ENCODE measurements around the gene DNMT3L.

DNMT3L gene

DNA sequence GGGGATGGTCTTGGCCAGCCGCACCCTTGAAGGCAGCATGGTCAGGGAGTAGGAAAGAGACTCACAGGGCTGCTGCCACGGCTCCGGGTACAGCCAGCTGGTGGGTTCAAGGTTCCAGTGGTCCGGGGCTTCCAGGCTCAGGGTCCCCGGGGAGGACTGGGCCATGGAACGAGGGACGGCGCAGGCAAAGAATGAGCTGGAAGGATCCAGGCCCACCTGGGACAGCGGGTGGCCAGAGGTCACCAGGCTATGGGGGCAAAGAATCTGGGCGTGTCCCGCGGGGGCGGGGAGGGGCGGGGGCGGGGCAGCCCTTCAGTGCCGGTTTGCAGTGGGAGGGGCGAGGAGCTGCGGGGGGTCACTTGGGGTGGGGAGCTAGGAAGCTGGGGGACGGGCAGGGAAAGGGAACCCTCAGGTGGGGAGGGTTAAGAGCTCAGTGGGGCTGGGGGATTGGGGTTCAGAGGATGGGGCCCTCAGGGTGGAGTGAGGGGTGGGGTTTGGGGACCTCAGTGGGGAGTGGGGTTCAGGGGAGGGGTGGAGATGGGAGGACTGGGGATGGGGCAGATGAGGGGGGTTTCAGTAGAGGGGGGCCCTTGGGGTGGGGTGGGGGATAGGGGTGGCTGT is at the start of gene DNMT3L:
DNMT3L (minus strand) TSS at position 223 of the 621 bp plus-strand sequence. CDS start 638 bp downstream, outside the sequence.
- DNase-seq, result no peak

DNA sequence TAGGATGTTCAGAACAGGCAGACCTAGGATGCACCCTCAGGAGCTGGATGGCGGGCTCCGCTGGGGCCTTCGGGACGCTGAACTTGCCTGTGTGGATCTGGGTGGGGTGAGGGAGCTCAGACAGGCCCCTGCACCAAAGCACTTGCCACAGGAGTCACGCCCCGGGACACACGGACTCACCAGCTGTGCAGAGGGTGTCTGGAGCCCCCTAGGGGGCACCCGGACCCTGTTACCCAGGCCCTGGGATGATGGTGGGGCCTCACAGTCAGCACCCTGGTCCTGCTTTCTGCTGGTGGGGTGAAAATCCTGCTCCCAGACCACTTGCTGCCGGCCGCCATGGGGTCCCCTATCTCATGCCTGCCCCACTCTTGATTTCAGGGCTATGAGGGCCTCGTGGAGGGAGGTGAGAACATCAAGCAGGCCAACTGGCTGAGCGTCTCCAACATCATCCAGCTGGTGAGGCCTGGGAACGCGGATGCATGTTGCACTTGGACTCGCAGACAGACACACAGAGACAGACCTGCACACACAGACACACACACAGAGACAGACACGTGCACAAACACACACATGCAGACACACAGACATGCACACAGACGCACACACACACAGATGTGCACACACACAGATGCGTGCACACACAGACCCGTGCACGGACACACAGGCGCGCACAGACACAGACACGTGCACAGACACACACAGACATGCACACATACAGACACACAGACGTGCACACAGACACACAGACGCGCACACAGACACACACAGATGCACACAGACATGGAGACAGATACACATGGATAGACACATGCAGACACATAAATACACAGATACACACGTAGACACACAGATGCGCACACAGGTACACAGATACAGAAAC is 49.2 kb upstream of the DNMT3L start:
- no peak for DNase-seq

DNA sequence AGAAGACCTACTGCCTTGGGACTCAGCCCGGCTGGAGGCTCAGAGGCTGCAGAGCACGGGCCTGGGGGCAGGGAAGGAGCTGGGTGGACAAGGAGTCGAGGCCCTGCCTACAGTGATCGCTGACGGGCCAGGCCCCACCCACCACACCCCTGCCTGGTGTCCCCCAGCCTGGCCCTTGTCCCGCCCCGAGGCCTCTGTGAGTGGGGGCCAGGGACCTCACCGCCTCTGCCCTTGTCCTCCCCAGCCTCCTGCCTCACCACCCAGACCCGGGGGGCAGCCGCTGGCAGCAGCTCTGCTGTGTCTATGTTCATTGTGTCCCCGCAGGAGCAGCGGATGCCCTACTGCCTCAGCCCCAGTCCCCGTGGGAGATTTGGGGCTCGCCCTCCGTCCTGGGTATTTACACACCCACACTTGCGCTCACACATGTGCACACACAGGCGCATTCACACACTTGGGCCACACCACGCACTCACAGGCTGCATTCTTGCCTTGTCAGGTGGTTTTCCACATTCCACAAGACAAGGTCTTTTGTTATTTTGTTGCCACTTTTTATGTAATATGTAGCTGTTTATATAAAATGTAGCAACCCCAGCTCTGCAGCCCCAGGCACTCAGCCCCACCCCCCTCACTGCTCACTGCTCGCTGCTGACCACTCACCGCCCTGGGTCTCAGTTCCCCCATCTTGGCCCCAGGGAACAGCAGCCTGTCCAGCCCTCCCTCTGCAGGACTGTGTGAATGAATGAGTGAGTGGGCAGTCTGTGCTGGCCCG is 45.4 kb upstream of the DNMT3L start:
- no peak for DNase-seq

DNA sequence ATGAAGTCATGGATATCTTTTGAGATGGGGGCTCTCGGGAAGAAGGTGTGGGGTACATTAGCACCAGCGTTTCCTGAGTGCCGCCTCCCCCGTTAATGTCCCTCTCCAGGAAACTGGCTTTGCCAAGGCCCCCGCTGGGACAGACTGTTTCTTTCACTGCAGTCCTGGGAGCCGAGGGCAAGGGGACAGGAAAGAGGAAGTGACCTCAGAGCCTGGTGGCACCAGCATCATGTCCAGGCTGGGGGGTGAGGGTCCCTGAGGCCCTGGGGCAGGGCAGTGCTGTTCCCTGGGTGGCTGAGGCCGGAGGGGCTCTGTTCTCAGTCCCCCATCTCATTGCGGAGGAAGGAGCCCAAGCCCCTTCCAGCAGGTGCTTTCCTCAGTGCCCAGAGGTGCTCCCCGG is 44.0 kb upstream of the DNMT3L start:
- DNase-seq, result no peak

DNA sequence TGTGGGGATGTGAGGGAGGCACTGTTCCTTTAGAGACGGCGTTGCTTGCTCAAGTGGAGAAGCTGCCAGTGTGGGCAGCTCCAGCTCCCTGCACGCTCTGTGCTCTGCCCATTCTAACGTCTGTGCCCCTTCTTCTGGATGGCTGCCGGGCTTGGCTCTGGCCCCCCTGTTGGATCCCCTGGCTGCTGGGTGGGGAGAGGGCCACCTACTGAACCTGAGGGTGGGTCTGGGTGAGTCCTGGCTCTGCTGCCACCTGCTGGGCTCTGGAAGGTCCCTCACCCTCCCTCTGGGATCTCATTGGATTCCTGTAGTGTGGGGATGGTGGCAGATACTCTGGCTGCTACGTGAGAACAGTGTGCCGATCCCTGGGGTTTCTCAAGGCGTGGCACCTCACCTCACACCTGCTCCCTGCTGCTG is 43.2 kb upstream of the DNMT3L start:
- DNase-seq, result peak; percentile 62 to 73

DNA sequence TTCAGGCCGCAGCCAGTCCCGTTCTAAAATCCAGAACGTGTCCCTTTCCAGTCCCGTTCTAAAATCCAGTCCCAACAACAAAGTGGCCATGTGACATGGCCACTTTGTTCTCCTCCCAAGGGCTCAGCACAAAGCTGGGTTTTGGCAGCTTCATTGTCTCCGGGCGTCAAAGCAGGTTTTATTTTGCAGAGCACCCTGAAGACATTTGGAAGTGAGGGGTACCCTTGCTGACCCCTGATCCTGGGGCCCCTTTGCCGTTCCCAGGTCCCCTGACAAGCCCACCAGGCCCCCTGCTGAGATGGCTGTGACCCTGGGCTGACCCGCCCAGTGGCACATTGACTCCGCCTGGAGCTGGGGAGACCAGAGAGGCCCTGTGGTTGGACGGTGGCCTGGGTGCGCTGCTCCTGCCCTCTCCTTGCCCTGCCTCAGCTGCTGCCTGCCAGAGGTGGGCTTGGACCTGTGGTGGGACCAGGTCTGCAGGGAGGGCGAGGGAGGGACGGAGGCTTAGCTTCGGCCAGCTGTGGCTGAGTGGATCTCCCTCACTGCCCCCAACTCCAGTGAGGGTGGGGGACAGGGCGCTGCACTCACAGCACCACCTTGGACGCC is 42.4 kb upstream of the DNMT3L start:
- peak; percentile 6 to 28 for DNase-seq

DNA sequence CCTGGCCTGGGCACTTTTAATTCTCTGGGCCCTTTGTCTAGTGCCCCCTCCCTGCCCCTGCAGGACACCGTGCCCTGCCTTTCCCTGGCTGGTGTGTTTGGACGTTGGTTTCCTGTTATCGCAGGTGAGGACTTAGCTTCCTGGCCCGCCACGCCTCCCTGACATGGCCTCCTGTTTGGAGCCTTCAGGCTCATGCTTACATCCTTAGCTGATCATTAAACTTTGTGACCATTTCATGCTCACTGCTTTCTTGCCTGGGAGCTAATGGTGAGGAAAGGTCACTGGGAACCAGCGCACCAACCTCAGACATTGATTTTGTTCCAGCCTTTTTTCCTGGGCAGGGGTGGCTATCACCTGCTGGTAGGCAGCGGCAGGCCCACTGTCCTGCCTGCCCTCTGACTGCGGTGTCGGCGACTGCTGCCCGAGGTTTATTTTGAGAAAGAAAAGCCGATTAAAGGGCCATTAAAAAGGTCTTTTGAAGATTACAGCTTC is 41.8 kb upstream of the DNMT3L start:
- DNase-seq, result no peak

DNA sequence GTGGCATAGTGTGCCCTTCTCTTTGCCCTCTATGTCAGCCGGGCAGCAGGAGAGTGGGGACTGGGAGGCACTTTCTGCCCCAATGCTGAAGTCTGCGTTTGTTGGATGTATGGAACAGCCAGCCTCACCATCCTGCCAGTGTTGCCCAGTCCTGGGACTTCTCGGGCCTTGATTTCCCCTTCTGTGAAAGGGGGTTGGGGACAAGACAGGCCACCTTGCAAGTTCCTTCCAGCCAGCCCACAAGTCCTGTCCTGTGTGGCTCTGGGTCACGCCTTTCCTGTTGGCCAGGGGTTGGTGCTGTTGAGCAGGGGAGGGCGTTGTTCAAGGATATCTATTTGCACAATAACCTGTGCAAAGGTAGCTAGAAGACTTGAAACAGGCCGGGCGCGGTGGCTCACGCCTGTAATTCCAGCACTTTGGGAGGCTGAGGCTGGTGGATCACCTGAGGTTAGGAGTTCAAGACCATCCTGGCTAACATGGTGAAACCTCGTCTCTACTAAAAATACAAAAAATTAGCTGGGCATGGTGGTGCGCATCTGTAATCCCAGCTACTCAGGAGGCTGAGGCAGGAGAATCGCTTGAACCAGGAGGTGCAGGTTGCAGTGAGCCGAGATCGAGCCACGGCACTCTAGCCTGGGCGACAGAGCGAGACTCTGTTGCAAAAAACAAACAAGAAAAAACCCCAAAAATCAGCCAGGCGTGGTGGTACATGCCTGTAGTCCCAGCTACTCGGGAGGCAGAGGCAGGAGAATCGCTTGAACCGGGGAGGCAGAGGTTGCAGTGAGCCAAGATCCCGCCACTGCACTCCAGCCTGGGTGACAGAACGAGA is 41.1 kb upstream of the DNMT3L start:
- peak in 1 of 2 donors; percentile 8 for DNase-seq

DNA sequence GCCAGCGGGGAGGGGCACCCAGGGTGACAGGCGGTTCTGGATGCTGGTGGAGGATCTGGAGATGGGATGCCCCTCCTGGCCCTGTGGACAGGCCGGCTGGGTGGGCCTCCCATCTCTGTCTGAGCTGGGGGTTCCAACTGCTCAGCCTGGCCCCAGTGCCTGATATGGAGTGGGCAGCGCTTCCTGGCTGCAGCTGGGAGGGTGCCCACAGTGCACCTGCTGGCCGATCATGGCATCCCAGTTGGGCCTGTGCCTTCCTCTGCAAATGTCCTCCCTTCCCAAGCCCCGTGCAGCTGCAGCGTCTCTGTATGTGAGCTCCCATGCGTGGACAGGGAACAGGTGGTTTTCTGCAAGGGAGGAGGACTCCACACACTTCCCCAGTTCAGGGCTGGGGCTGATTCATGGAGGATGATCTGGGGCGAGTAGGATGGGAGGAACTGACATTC is 40.3 kb upstream of the DNMT3L start:
- DNase-seq, result no peak

DNA sequence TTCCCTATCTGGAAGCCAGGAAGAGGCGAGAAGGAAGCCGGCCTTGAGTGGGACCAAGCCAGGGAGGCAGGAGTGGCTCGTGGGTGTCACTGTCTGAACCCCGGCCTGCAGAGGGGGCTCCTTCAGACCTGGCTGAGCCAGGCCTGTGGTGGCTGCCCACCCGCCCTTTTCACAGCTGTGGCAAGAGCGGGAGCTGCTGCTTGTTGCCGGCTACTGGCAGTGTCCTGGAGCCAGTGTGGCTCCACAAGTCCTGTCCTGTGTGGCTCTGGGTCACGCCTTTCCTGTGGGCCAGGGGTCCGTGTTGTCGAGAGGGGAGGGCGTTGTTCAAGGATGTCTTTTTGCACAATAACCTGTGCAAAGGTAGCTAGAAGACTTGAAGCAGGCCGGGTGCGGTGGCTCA is 39.4 kb upstream of the DNMT3L start:
- DNase-seq, result no peak

DNA sequence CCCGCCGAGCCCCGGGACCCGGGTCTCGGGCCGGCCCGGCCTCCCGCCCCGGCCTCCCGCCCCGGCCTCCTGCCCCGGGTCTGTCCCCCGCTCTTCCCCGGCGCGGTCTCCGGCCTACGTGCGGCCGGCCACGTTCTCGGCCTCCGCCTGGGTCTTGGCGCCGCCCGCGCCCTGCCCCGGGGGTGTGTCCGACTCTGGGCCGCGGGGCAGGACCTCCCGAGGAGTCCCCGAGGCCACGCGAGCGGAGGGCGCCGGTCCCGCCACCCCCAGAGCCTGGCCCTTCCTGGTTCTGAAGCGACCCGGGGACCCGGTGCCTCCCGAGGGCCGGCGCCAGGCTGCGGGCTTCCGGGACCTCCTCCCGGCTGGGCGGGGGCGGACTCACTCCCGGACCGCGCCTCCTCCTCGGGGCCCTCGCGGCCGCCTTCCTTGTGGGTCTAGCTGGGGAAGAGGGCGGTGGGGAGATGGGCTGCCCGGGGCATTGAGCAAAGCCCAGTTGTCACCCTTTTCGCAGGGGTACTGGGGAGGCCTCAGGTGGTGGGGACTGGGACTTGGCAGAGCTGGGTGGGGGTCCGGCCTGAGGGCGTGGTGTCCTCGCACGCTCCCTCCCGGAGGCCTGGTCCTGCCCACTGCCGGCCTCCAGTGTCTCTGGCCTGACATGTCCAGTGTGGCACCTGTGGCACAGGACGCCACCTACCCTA is 38.7 kb upstream of the DNMT3L start:
- DNase-seq, result peak; percentile 8 to 39

DNA sequence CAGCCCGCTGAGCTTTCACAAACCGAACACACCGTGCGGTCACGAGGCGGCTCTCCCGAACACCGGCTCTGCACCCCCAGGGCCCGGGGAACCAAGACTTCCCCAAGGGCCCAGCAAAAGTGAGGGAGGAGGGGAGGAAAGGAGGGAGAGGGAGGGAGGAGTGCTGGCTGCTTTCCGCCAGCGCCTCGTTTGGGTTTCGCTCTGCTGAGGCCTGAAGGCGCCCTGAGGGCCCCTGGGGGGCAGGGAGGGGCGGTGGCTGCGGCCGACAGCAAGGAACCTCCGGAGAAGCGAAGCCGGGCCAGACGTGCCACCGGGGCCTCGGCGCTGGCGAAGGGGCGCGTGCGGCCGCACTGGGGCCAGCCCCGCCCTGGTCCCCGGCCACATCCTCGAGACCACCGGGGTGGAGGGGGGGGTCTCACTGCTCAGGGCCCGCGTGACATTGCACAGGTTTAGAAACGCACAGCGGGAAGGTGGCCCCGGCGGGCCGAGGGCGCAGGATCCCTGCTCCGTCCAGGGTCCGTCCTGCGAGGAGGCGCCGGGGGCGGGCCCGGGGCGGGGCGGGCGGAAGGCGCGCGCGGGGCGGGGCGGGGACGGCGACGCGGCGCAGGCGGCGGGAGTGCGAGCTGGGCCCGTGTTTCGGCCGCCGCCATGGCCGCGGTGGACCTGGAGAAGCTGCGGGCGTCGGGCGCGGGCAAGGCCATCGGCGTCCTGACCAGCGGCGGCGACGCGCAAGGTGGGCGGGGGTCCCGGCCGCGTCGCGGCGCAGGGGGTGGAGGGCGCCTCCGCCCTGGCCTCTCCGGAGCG is 38.0 kb upstream of the DNMT3L start, which contains the start of gene PFKL:
PFKL (plus strand) TSS at position 596 of the 804 bp plus-strand sequence; CDS start at position 649, 53 bp downstream.
- DNase-seq, result peak; percentile 30 to 68

DNA sequence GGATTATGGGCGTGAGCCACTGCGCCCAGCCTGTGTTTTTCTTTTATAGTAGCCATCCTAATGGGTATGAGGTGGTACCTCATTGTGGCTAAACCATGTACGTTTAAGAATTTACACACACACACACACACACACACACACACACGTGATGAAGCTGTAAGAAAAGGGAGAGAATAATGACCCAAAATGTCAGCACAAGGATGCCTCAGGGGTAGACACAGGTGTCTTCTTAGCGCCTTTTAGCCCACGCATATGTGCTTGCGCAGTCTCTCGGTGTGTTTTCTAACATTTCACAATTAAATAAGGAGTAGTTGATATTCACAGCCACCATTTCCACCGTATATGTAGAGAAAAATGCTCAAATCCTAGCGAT is 37.4 kb upstream of the DNMT3L start:
- DNase-seq, result no peak

DNA sequence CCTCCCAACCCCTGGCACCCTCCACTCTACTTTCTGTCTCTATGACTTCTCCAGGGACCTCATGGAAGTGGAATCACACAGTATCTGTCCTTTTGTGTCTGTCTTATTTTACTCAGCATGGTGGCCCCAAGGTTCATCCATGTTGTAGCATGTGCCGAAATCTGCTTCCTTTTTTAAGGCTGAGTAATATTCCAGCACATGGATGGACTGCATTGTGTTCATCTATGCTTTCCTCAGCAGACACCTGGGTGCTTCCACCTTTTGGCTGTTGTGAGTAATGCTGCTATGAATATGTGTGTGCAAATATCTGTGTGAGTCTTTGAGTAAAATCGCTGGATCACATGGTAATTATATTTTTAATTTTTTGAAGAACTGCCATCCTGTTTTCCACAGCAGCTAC is 36.6 kb upstream of the DNMT3L start:
- DNase-seq, result no peak

DNA sequence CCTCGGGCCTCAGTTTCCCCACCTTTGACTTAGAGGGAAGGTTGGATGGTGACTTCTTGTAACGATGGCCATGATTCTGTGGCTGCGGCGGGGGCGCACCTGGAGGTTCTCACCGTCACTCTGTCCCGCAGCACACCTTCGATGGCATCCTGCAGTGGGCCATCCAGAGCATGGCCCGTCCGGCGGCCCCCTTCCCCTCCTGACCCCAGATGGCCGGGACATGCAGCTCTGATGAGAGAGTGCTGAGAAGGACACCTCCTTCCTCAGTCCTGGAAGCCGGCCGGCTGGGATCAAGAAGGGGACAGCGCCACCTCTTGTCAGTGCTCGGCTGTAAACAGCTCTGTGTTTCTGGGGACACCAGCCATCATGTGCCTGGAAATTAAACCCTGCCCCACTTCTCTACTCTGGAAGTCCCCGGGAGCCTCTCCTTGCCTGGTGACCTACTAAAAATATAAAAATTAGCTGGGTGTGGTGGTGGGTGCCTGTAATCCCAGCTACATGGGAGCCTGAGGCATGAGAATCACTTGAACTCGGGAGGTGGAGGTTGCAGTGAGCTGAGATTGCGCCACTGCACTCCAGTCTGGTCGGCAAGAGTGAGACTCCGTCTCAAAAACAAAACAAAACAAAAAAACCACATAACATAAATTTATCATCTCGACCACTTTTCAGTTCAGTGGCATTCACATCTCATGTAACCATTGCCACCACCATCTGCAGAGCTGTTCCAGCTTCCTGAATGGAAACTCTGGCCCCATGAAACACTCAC is 36.0 kb upstream of the DNMT3L start:
- DNase-seq, result peak; percentile 79 to 84

DNA sequence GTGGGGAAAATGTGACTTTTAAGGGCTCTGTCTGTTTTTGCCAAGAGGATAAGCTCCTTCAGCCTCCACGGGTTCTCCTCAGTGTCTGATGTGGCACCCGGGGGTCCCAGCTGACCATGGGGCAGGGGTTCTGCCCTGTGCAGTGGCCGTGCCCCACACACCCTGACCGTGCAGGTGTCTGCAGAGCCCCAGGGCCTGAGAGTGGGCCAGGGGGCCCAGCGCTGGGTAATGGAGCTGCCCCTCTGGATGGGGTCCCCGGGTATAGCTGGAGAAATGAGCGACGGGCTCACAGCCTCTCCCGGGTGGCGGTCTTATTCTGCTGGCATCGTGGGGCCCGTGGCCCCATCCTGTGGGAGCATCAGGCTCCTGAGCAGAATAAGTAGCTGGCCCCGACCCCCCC is 35.2 kb upstream of the DNMT3L start:
- no peak for DNase-seq

DNA sequence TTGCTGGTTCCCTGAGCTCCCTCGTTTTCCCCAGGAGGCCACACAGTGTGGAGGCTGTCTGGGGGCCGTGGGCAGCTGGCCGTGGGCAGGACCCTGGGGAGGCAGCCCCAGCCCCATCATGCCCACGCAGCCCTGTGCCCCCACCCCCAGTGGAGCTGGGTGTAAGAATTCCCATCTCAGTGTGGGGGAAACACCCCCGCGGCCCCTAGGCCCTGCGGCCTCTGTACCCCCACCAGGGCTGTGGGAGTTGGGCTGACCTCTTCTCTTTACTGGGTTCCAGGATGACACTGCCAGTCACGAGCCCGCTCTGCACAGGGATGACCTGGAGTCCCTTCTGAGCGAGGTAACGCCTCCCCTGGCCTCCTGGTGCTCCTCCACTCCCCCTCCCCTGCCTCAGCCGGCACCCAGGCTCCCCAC is 34.4 kb upstream of the DNMT3L start:
- no peak for DNase-seq

DNA sequence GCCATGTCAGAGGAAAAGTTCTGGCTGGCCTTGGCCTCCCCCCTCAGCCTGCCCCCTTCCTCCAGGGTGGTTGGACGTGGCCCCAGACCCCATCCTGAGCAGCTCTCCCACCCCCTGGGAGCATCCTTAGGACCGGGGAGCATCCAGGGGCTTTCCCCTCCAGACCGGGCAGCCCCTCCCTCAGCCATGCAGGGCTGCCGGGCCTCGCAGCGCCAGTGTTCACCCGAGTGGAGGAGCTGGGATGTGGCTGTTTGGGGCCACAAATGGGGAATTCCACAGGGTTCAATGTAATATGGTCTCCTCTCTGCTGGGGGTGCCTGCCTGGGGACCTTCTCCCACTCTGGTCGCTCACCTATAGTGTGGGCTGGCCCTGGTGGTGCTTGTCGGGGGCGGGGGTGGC is 33.9 kb upstream of the DNMT3L start:
- DNase-seq, result no peak

DNA sequence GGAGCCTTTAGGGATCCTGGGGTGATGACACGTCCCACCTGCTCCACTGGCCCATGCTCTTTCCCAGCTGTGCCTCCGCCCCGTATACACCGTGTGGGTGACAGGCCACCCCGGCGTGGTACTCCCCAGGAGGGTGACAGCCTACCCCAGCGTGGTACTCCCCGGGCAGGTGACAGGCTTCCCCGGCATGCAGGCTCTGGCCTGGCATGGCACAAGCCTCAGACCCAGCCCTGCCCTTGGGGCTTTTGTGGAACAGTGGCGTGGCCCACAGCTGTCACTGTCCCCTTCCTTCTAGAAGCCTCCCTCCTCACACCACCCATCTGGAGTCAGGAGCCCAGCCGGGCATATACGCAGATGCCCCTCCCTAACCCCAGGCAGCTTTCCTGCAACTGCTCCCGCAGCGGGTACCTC is 33.5 kb upstream of the DNMT3L start:
- no peak for DNase-seq

Measured in hippocampal formation (tissue), 2 donors.